Mesenchymal stem cell (in vitro differentiated cells and primary cell): ENCODE data around the gene RANBP1.
A peak's percentile ranks its signal among the peaks of the same experiment; 100 is the strongest.

Source experiments
- DNase-seq: peaks from one replicate; pipeline ENCODE4 v3.0.0-alpha.2; 2013
- H2AFZ ChIP-seq: one replicate; pipeline ENCODE4 v1.6.1; 2013; ENCODE audit warnings: low read depth, mild to moderate bottlenecking, control low read depth, inconsistent platforms, low read length, moderate library complexity
- H2AK5ac ChIP-seq: 2 replicates; pipeline ENCODE4 v1.6.1; 2013; ENCODE audit warnings: low read length, moderate library complexity, mild to moderate bottlenecking, inconsistent platforms; ENCODE audit not compliant: severe bottlenecking
- H2BK120ac ChIP-seq: one replicate; pipeline ENCODE4 v1.6.1; 2013; ENCODE audit warnings: low read depth, mild to moderate bottlenecking, inconsistent platforms, low read length, moderate library complexity
- H2BK12ac ChIP-seq, 2 experiments: one replicate each; pipeline ENCODE4 v1.6.1; 2013; ENCODE audit warnings: inconsistent platforms in 2 of 2, low read length in 2 of 2, mild to moderate bottlenecking in 2 of 2, moderate library complexity in 2 of 2, control low read depth in 1 of 2
- H2BK15ac ChIP-seq: one replicate; pipeline ENCODE4 v1.6.1; 2013; ENCODE audit warnings: mild to moderate bottlenecking, low read depth, inconsistent platforms; ENCODE audit not compliant: poor library complexity, severe bottlenecking
- H2BK5ac ChIP-seq: 2 replicates; pipeline ENCODE4 v1.6.1; 2013; ENCODE audit warnings: low read depth, mild to moderate bottlenecking, low read length, control low read depth, inconsistent platforms; ENCODE audit not compliant: poor library complexity, severe bottlenecking
- H3K14ac ChIP-seq, 2 experiments: one replicate each; pipeline ENCODE4 v1.6.1; 2013; ENCODE audit warnings: inconsistent platforms in 2 of 2, low read length in 2 of 2, control low read depth in 1 of 2, mild to moderate bottlenecking in 1 of 2, moderate library complexity in 1 of 2
- H3K18ac ChIP-seq, 2 experiments: one replicate each; pipeline ENCODE4 v1.6.1; 2013; ENCODE audit warnings: inconsistent platforms in 2 of 2, low read length in 2 of 2, control low read depth in 1 of 2, low read depth in 1 of 2, mild to moderate bottlenecking in 1 of 2
- H3K23ac ChIP-seq, 2 experiments: one replicate each; pipeline ENCODE4 v1.6.1; 2013; ENCODE audit warnings: inconsistent platforms in 2 of 2, low read length in 2 of 2, mild to moderate bottlenecking in 2 of 2, moderate library complexity in 2 of 2, control low read depth in 1 of 2
- H3K27ac ChIP-seq: 2 replicates; pipeline ENCODE4 v1.5.1; 2013; ENCODE audit warnings: mild to moderate bottlenecking, moderate library complexity, low read length, control low read depth, inconsistent platforms; ENCODE audit not compliant: poor library complexity, severe bottlenecking
- H3K27me3 ChIP-seq, 2 experiments: 2 replicates each; pipeline versions ENCODE4 v1.6.1 to v1.7.0; 2013; ENCODE audit warnings: low read length in 2 of 2, mild to moderate bottlenecking in 2 of 2, moderate library complexity in 2 of 2, control low read depth in 1 of 2, inconsistent platforms in 1 of 2; ENCODE audit not compliant: control insufficient read depth in 1 of 2, insufficient read depth in 1 of 2
- H3K36me3 ChIP-seq, 2 experiments: 2 replicates each; pipeline versions ENCODE4 v1.6.1 to v1.7.0; 2013; ENCODE audit warnings: low read length in 2 of 2, control low read depth in 1 of 2, inconsistent platforms in 1 of 2, low read depth in 1 of 2, mild to moderate bottlenecking in 1 of 2; ENCODE audit not compliant: insufficient read depth in 2 of 2, control insufficient read depth in 1 of 2
- H3K4ac ChIP-seq, 2 experiments: one replicate each; pipeline ENCODE4 v1.6.1; 2013; ENCODE audit warnings: inconsistent platforms in 2 of 2, low read length in 2 of 2, mild to moderate bottlenecking in 2 of 2, moderate library complexity in 2 of 2, control low read depth in 1 of 2, low read depth in 1 of 2
- H3K4me1 ChIP-seq: 2 replicates; pipeline ENCODE4 v1.6.1; 2013; ENCODE audit warnings: low read depth, low read length, control low read depth; ENCODE audit not compliant: control insufficient read depth, insufficient read depth
- H3K4me2 ChIP-seq: 2 replicates; pipeline ENCODE4 v1.6.1; 2013; ENCODE audit warnings: low read length, mild to moderate bottlenecking, inconsistent platforms; ENCODE audit not compliant: poor library complexity, severe bottlenecking
- H3K4me3 ChIP-seq, 2 experiments: 2 replicates each; pipeline versions ENCODE4 v1.5.1 to v1.7.0; 2013; ENCODE audit warnings: low read length in 2 of 2, mild to moderate bottlenecking in 2 of 2, control low read depth in 1 of 2, low read depth in 1 of 2; ENCODE audit not compliant: insufficient read depth in 1 of 2
- H3K79me1 ChIP-seq: replicated peaks from 2 replicates; pipeline ENCODE4 v1.6.1; 2013; ENCODE audit warnings: mild to moderate bottlenecking, control low read depth, low read length, inconsistent platforms; ENCODE audit not compliant: poor library complexity, severe bottlenecking
- H3K9ac ChIP-seq: 2 replicates; pipeline ENCODE4 v1.7.0; 2013; ENCODE audit warnings: mild to moderate bottlenecking, low read length, moderate library complexity
- H3K9me3 ChIP-seq: 2 replicates; pipeline ENCODE4 v1.7.0; 2013; ENCODE audit warnings: mild to moderate bottlenecking, low read length; ENCODE audit not compliant: control insufficient read depth
- H4K8ac ChIP-seq: one replicate; pipeline ENCODE4 v1.6.1; 2013; ENCODE audit warnings: inconsistent platforms, mild to moderate bottlenecking, low read length, moderate library complexity
- H4K91ac ChIP-seq: one replicate; pipeline ENCODE4 v1.6.1; 2013; ENCODE audit warnings: mild to moderate bottlenecking, low read length, inconsistent platforms
- WGBS: methylation state at CpG from one replicate; pipeline ENCODE4 v1.1.7; 2013; ENCODE audit warnings: mixed read lengths; 5-methylcytosine and 5-hydroxymethylcytosine counted together

RANBP1 gene

DNA sequence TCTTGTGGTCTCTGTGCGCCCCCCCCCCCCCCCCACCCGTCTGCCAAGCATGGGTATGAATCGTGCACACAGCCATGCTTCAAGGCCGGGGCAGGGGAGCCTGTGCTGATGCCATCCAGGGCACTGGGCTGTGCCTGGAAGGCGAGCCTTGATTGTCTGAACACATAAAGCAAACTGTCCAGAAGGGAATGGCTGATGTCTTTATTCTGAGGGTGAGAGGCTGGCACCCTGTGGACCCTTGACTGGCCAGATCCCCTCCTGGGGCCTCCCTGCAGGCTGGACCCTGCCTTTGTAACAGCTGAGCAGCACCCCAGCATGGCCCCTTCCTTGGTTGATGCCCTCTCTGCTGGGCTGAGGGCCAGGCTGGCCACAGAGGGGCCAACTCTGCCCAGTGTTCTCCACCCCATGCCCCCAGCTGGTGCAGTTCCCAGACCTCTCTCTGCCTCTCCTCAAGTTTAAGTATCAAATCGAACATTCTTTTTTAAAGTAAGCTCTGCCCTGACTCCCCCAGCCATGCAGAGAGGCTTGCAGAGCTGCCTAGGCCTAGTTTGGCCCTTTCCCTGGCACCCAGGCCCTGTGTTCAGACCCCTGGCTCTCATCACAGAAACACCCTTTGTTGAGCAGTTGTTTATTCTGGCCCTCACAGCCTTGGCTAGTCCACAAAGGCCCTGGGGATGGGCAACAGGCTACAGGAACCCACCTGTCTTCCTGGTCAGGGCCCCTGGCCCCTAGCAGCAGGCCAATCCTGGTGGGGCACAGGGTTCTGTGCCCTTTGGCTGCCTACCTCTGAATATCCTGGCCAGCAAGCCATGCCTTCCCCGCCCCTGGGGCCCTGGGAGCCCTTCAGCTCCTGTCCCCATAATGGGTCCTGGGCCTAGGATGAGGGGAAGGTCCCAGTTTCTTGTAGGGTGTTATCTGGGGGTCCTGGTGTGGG lies 3.9 kb upstream of the RANBP1 start:
- Histone ChIP-seq H2BK5ac (no peak overlapping the region), H3K14ac (no peak overlapping the region), H3K4me1 (peaks cover 26% of the 10 kb centered on the region), H3K4ac (no peak overlapping the region), H3K79me1 (peaks cover 49% of the 10 kb centered on the region), H2BK15ac (no peak overlapping the region), H3K4me3 (no peak overlapping the region), H3K27ac (no peak overlapping the region), H3K27me3 (no peaks in the 10 kb centered on the region), H2BK12ac (no peak overlapping the region), H4K8ac (peak overlapping the region; percentile 16), H3K36me3 (peaks cover 86 to 94% of the 10 kb centered on the region in 2 experiments), H3K23ac (no peak overlapping the region), H3K4me2 (no peak overlapping the region), H3K9me3 (no peaks in the 10 kb centered on the region), H3K9ac (peak overlapping the region; percentile 19), H2BK120ac (no peak overlapping the region), H2AK5ac (no peak overlapping the region), H3K18ac (no peak overlapping the region), H4K91ac (no peak overlapping the region), H2AFZ (no peak overlapping the region)
- WGBS, result 89% methylated on average over 6 of the region's 7 CpGs
- no peak for DNase-seq

GRCh38 chr22:20112623-20113511 lies 3.0 kb upstream of the RANBP1 start:
- Histone ChIP-seq H2BK15ac (no peak overlapping the region), H3K27ac (no peak overlapping the region), H4K8ac (peak overlapping the region; percentile 21), H2AK5ac (no peak overlapping the region), H3K27me3 (no peaks in the 10 kb centered on the region), H2BK12ac (no peak overlapping the region), H2BK120ac (no peak overlapping the region), H2BK5ac (no peak overlapping the region), H3K4me1 (peaks cover 26% of the 10 kb centered on the region), H3K4me3 (no peak overlapping the region), H3K18ac (no peak overlapping the region), H2AFZ (no peak overlapping the region), H3K4me2 (no peak overlapping the region), H3K14ac (no peak overlapping the region), H3K79me1 (peaks cover 44% of the 10 kb centered on the region), H3K23ac (no peak overlapping the region), H3K9ac (peak overlapping the region; percentile 19), H4K91ac (peak overlapping the region; percentile 29), H3K9me3 (no peaks in the 10 kb centered on the region), H3K4ac (no peak overlapping the region), H3K36me3 (peaks cover 77 to 84% of the 10 kb centered on the region in 2 experiments)
- WGBS, result 95% methylated on average over 24 of the region's 26 CpGs
- no peak for DNase-seq

DNA sequence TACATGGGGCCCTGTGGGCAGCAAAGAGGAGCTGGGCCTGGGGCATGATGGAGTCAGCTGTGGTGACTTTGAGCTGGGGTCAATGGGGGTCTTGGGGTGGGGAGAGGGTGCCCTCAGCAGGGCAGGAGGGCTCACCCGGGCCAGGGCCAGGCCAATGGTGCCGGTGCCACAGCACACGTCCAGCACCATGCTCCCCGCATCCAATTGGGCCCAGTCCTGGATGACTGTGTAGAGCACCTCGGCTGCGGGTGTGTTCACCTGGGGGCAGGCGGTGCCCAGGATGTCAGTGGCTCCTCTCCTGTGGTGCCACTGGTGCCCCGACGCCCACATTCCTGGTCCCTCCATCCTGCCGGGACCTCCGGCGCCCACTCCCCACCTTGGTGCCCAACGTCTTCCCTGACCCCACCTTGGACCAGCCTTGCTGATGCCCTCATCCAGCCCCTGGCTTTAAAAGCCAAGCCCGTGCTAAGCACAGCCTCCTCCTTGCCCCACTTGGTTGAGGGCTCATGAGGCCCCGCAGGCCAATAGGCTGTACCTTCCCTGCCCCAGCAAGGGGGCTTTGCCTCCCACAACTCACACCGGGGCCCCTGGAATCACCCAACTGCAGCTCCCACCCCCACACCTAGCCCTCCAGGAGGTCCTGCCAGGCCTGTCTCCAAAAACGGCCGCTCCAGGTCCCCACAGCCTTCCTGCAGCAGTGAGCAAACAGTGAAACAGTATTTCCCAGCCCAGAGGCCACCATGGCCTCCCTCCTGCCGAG lies 2.2 kb upstream of the RANBP1 start:
- Histone ChIP-seq H2BK12ac (no peak overlapping the region), H3K4me2 (no peak overlapping the region), H3K14ac (no peak overlapping the region), H3K36me3 (peaks cover 68 to 76% of the 10 kb centered on the region in 2 experiments), H2BK120ac (no peak overlapping the region), H3K9ac (peak overlapping the region; percentile 6), H3K4me1 (peaks cover 28% of the 10 kb centered on the region), H2AK5ac (no peak overlapping the region), H4K8ac (peak overlapping the region; percentile 70), H3K27ac (no peak overlapping the region), H2BK5ac (no peak overlapping the region), H3K18ac (no peak overlapping the region), H3K4me3 (no peak overlapping the region), H3K27me3 (no peaks in the 10 kb centered on the region), H4K91ac (no peak overlapping the region), H3K23ac (no peak overlapping the region), H2AFZ (no peak overlapping the region), H2BK15ac (no peak overlapping the region), H3K4ac (no peak overlapping the region), H3K79me1 (peaks cover 41% of the 10 kb centered on the region), H3K9me3 (no peaks in the 10 kb centered on the region)
- DNase-seq, result no peak
- 96% methylated on average over 19 of the region's 19 CpGs for WGBS
